Choroid plexus epithelial cell (primary cell): Measurements from ENCODE around the gene RND2.
"Not testable (repeated sequence)": the region's sequence is repeated elsewhere in the genome, so short reads cannot be mapped to it uniquely, and the experiment has no call there.

Source experiments
- DNase-seq: peaks from one replicate; pipeline ENCODE4 v3.0.0-alpha.2; 2010; ENCODE audit warnings: low read depth
- H3K4me3 ChIP-seq: 2 replicates; pipeline ENCODE4 v1.5.1; 2011; ENCODE audit warnings: low read depth, mild to moderate bottlenecking, control low read depth, low read length, moderate library complexity
- CTCF ChIP-seq: conservative IDR thresholded peaks from 2 replicates; pipeline ENCODE4 v1.5.1; 2011; ENCODE audit warnings: low read depth, mild to moderate bottlenecking, control low read depth, inconsistent platforms, low read length, moderate library complexity

RND2 gene

GRCh38 chr17:42982266-42982665, 42.8 kb upstream of the RND2 start:
- no peak for DNase-seq
- H3K4me3 ChIP-seq = no peak overlapping the region
- TF ChIP-seq CTCF = no peak

GRCh38 chr17:42985225-42985624, 39.8 kb upstream of the RND2 start:
- DNase-seq = no peak
- H3K4me3 ChIP-seq = no peak overlapping the region
- TF ChIP-seq CTCF = no peak

- H3K4me3 ChIP-seq = no peak overlapping the region
- no peak for TF ChIP-seq CTCF
- no peak for DNase-seq
Measured at GRCh38 chr17:42989141-42989540, 35.9 kb upstream of the RND2 start.

- no peak for TF ChIP-seq CTCF
- no peak for DNase-seq
- H3K4me3 ChIP-seq = no peak overlapping the region
Measured at GRCh38 chr17:42989726-42990652, 35.0 kb upstream of the RND2 start.

GRCh38 chr17:42991471-42991870, 33.6 kb upstream of the RND2 start:
- no peak overlapping the region for H3K4me3 ChIP-seq
- no peak for DNase-seq
- TF ChIP-seq CTCF = no peak

GRCh38 chr17:42992872-42993271, 32.2 kb upstream of the RND2 start:
- TF ChIP-seq CTCF = no peak
- DNase-seq = no peak
- no peak overlapping the region for H3K4me3 ChIP-seq

- DNase-seq, H3K4me3 ChIP-seq: not testable (repeated sequence)
Measured at GRCh38 chr17:42993913-42994312, 31.1 kb upstream of the RND2 start.
